ENCODE results near the gene SYNE2.

GRCh38 chr14:63862163-63862562 lies 9.4 kb downstream of the SYNE2 start:
- TF ChIP-seq CTCF (conservative IDR thresholded peaks at IDR 0.05) (no peak), EZH2 (IDR thresholded peaks at IDR 0.05; ENCODE audit: low read depth) (no peak)

Measured in PC-9 (cell line).